ENCODE data around the gene PSEN2. TPM values are rescaled to one million over a fixed set of nuclear protein-coding genes. Genes with fewer than 3 reads are reported as not detected.

The PSEN2 gene
- total RNA-seq, 1 experiment from 2014 or later = 37.5 TPM

DNA sequence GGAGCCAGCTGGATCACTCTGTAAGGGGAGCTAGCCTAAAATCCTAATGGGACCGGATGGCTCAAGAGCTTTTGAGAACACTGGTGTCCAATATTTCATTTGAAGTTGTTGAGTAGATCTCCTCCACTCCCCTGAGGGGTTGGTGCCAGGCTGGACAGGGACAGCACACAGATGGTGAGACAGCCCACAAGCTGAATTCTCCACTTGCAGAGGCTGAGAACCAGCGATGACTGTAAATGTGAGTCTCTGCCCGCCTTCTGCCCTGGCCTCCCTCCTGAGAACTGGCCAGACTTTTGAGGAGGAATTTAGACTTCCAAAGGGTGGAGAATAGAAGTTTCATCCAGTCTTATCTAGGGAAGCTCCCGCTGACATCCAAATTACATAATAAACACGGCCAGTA, 49.2 kb downstream of the PSEN2 start:
- no peak overlapping the region for H3K27ac Mint-ChIP-seq (ENCODE audit: unreplicated experiment)
- POLR2A ChIA-PET = no interaction called here

DNA sequence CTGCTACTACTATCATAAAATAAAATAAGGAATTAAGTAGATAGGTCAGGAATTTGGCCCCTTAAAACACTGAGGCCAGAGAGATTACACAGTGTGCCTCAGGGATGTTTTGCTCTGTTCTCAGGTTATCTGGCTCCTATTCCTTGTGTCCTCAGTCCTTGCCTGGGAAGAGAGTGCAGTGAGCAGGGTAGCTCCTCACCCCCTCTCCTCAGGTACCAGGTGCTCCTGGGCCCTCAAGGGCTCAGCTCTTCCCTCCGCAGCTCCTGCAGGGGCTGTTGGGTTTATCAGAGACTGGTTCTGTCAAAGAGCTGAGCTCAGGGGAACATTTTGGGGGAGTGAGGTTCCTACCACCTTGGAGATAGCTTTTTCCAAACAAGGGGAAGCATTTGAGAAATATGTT, 49.6 kb downstream of the PSEN2 start:
- H3K27ac Mint-ChIP-seq (ENCODE audit: unreplicated experiment) = no peak overlapping the region
- no peak overlapping the region for H3K4me3 Mint-ChIP-seq (ENCODE audit: unreplicated experiment)
- Histone ChIP-seq H3K36me3 (ENCODE audit: control insufficient read depth, insufficient read depth, low read length) (no peaks in the 10 kb centered on the region), H3K27me3 (replicated peaks; ENCODE audit: control insufficient read depth, insufficient read depth, low read length) (no peaks in the 10 kb centered on the region), H3K4me3 (ENCODE audit: low read depth, low read length) (no peak overlapping the region), H3K9me3 (no peaks in the 10 kb centered on the region), H3K4me1 (no peaks in the 10 kb centered on the region)
- POLR2A ChIA-PET = no interaction called here
- intact Hi-C loops (cut with micrococcal nuclease; ENCODE audit: unreplicated experiment) = no loop called here
- DNase-seq = no peak
- no peaks in the 10 kb centered on the region for H3K36me3 Mint-ChIP-seq (ENCODE audit: insufficient read depth, unreplicated experiment)
- no peak for TF ChIP-seq CTCF (IDR thresholded peaks at IDR 0.05; ENCODE audit: insufficient read depth in 1 of 2, low read depth in 1 of 2, low read length in 1 of 2, severe bottlenecking in 1 of 2, unreplicated experiment in 1 of 2)
- CTCF ChIA-PET = no interaction called here
- no peaks in the 10 kb centered on the region for H3K4me1 Mint-ChIP-seq (ENCODE audit: low read depth, unreplicated experiment)
- no peaks in the 10 kb centered on the region for H3K9me3 Mint-ChIP-seq (ENCODE audit: unreplicated experiment)
- no TSS peak for BruUV-seq (replicated peaks)
- no peaks in the 10 kb centered on the region for H3K27me3 Mint-ChIP-seq (ENCODE audit: insufficient read depth, unreplicated experiment)

More for the DNA sequence above, 49.2 kb downstream of the PSEN2 start:
- Histone ChIP-seq H3K4me3 (ENCODE audit: low read depth, low read length) (no peak overlapping the region), H3K4me1 (no peaks in the 10 kb centered on the region), H3K27me3 (replicated peaks; ENCODE audit: control insufficient read depth, insufficient read depth, low read length) (no peaks in the 10 kb centered on the region), H3K9me3 (no peaks in the 10 kb centered on the region), H3K36me3 (ENCODE audit: control insufficient read depth, insufficient read depth, low read length) (no peaks in the 10 kb centered on the region)
- CTCF ChIA-PET = no interaction called here
- H3K36me3 Mint-ChIP-seq (ENCODE audit: insufficient read depth, unreplicated experiment) = no peaks in the 10 kb centered on the region
- H3K9me3 Mint-ChIP-seq (ENCODE audit: unreplicated experiment) = no peaks in the 10 kb centered on the region
- intact Hi-C loops (cut with micrococcal nuclease; ENCODE audit: unreplicated experiment) = no loop called here
- no peaks in the 10 kb centered on the region for H3K4me1 Mint-ChIP-seq (ENCODE audit: low read depth, unreplicated experiment)
- no TSS peak for BruUV-seq (replicated peaks)
- TF ChIP-seq CTCF (IDR thresholded peaks at IDR 0.05; ENCODE audit: insufficient read depth in 1 of 2, low read depth in 1 of 2, low read length in 1 of 2, severe bottlenecking in 1 of 2, unreplicated experiment in 1 of 2) = no peak
- H3K27me3 Mint-ChIP-seq (ENCODE audit: insufficient read depth, unreplicated experiment) = no peaks in the 10 kb centered on the region
- no peak overlapping the region for H3K4me3 Mint-ChIP-seq (ENCODE audit: unreplicated experiment)
- DNase-seq = no peak

GRCh38 chr1:226920446-226920894, 50.1 kb downstream of the PSEN2 start:
- CTCF ChIA-PET = no interaction called here
- intact Hi-C loops (cut with micrococcal nuclease; ENCODE audit: unreplicated experiment) = no loop called here
- TF ChIP-seq CTCF (IDR thresholded peaks at IDR 0.05; ENCODE audit: insufficient read depth in 1 of 2, low read depth in 1 of 2, low read length in 1 of 2, severe bottlenecking in 1 of 2, unreplicated experiment in 1 of 2) = no peak
- POLR2A ChIA-PET = no interaction called here
- H3K9me3 Mint-ChIP-seq (ENCODE audit: unreplicated experiment) = no peaks in the 10 kb centered on the region
- H3K27ac Mint-ChIP-seq (ENCODE audit: unreplicated experiment) = no peak overlapping the region
- no TSS peak for BruUV-seq (replicated peaks)
- no peaks in the 10 kb centered on the region for H3K27me3 Mint-ChIP-seq (ENCODE audit: insufficient read depth, unreplicated experiment)
- Histone ChIP-seq H3K4me3 (ENCODE audit: low read depth, low read length) (no peak overlapping the region), H3K27me3 (replicated peaks; ENCODE audit: control insufficient read depth, insufficient read depth, low read length) (no peaks in the 10 kb centered on the region), H3K4me1 (no peaks in the 10 kb centered on the region), H3K36me3 (ENCODE audit: control insufficient read depth, insufficient read depth, low read length) (no peaks in the 10 kb centered on the region), H3K9me3 (no peaks in the 10 kb centered on the region)
- H3K36me3 Mint-ChIP-seq (ENCODE audit: insufficient read depth, unreplicated experiment) = no peaks in the 10 kb centered on the region
- no peak overlapping the region for H3K4me3 Mint-ChIP-seq (ENCODE audit: unreplicated experiment)
- no peaks in the 10 kb centered on the region for H3K4me1 Mint-ChIP-seq (ENCODE audit: low read depth, unreplicated experiment)
- DNase-seq = no peak

All from Caco-2 (cell line).